GM19463 (cell line): ENCODE data around the gene SELENOS.

Experiments used
- ATAC-seq: cut with Tn5 transposase; IDR thresholded peaks from one replicate; pipeline ENCODE4 v1.9.1; 2021; ENCODE audit warnings: mild to moderate bottlenecking, moderate library complexity; ENCODE audit not compliant: unreplicated experiment

The SELENOS gene

GRCh38 chr15:101277943-101278564 lies 769 bp upstream of the SELENOS start:
- no peak for ATAC-seq

- peak; percentile 23 for ATAC-seq
These were observed 716 bp downstream of the SELENOS start for GRCh38 chr15:101276501-101277037.

GRCh38 chr15:101275018-101275417 lies 2.3 kb downstream of the SELENOS start:
- ATAC-seq: peak; percentile 36

GRCh38 chr15:101273534-101273933 lies 3.8 kb downstream of the SELENOS start:
- ATAC-seq: no peak

GRCh38 chr15:101272584-101272983 lies 4.7 kb downstream of the SELENOS start:
- no peak for ATAC-seq

- no peak for ATAC-seq
These were observed 7.6 kb downstream of the SELENOS start for GRCh38 chr15:101269479-101270223.

- no peak for ATAC-seq
These were observed 9.8 kb downstream of the SELENOS start for GRCh38 chr15:101267320-101268104.

GRCh38 chr15:101266787-101267186 lies 10.5 kb downstream of the SELENOS start:
- ATAC-seq: no peak

- no peak for ATAC-seq
These were observed 11.3 kb downstream of the SELENOS start for GRCh38 chr15:101266034-101266433.

- ATAC-seq: peak; percentile 71
These were observed 12.2 kb downstream of the SELENOS start for GRCh38 chr15:101264911-101265641.

- peak; percentile 44 for ATAC-seq
These were observed 13.3 kb downstream of the SELENOS start for GRCh38 chr15:101264011-101264410.

- ATAC-seq: no peak
These were observed 14.7 kb downstream of the SELENOS start for GRCh38 chr15:101262551-101262950.

- ATAC-seq: peak; percentile 48
These were observed 18.8 kb downstream of the SELENOS start for GRCh38 chr15:101258238-101259144.

- ATAC-seq: no peak
These were observed 20.5 kb downstream of the SELENOS start for GRCh38 chr15:101256757-101257156.

- no peak for ATAC-seq
These were observed 21.6 kb downstream of the SELENOS start for GRCh38 chr15:101255615-101256241.

GRCh38 chr15:101255051-101255395 lies 22.3 kb downstream of the SELENOS start:
- ATAC-seq: no peak

- no peak for ATAC-seq
These were observed 22.9 kb downstream of the SELENOS start for GRCh38 chr15:101254157-101255050.

- ATAC-seq: no peak
These were observed 24.4 kb downstream of the SELENOS start for GRCh38 chr15:101252836-101253235.
